C4-2B (cell line): ENCODE measurements around the gene APCDD1L.

ENCODE experiments used
- ZFX ChIP-seq: fragments of 450-650 bp; IDR thresholded peaks from 2 replicates; pipeline ENCODE4 v1.6.1; 2017
- TF ChIP-seq, protein P1 (sequence below): fragments of 450-650 bp; conservative IDR thresholded peaks from 2 replicates; pipeline ENCODE4 v1.5.1; 2017; ENCODE audit warnings: mild to moderate bottlenecking

- TF ChIP-seq, protein P1, sequence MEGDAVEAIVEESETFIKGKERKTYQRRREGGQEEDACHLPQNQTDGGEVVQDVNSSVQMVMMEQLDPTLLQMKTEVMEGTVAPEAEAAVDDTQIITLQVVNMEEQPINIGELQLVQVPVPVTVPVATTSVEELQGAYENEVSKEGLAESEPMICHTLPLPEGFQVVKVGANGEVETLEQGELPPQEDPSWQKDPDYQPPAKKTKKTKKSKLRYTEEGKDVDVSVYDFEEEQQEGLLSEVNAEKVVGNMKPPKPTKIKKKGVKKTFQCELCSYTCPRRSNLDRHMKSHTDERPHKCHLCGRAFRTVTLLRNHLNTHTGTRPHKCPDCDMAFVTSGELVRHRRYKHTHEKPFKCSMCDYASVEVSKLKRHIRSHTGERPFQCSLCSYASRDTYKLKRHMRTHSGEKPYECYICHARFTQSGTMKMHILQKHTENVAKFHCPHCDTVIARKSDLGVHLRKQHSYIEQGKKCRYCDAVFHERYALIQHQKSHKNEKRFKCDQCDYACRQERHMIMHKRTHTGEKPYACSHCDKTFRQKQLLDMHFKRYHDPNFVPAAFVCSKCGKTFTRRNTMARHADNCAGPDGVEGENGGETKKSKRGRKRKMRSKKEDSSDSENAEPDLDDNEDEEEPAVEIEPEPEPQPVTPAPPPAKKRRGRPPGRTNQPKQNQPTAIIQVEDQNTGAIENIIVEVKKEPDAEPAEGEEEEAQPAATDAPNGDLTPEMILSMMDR = no peak
- no peak for TF ChIP-seq ZFX
These were observed 48.2 kb downstream of the APCDD1L start for GRCh38 chr20:58466729-58467571.
